GM18511 (cell line): ENCODE measurements around the gene KDR.

Experiments used
- ATAC-seq: cut with Tn5 transposase; IDR thresholded peaks from one replicate; pipeline ENCODE4 v1.9.1; 2021; ENCODE audit warnings: mild to moderate bottlenecking, moderate library complexity; ENCODE audit not compliant: unreplicated experiment

KDR gene

GRCh38 chr4:55080174-55080865, 45.1 kb downstream of the KDR start:
- ATAC-seq, result no peak

DNA sequence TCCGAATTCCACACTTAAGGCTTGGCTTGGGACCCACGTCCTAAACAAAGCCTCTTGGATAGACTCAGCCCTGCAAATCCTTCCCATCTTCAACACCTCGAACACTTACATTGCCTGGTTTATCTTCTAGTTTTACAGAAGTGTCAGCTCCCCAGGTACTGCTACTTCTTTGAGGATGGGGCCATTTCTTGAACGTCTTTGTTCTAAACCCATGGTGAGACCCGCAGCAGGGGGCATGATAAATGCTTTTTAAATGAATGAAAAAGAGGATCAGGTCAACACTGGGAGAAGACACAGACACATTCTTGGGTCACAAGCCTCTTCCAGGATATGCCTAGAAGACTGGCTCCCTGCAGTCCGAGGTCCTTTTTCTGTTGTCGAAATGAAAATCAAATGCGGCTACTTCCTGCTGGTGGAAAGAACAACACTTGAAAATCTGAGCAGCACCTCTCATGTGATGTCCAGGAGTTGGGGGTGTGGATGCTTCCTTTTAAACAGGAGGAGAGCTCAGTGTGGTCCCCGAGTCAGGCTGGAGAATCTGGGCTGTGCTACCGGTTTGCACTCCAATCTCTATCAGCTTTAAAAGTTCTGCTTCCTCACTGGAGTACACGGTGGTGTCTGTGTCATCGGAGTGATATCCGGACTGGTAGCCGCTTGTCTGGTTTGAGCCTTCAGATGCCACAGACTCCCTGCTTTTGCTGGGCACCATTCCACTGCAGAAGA, 45.8 kb downstream of the KDR start:
- ATAC-seq, result no peak

DNA sequence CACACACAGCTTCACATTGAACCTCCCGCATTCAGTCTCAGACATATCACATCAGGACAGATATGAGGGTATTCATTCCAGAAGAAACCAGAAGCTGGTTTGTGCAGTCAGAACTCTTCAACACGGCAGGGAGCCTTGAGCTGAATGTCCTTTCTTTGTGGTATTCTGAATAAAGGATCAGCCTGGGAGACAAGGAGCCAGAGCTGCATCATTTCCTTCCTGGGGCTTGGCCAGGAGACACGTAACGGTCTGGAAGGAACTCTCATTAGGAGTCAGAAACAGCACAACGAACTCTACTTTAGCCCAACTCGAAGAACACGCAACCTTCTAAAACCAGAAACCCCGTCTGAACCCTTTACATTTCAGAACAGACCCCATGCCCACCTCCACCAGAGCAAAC, 46.4 kb downstream of the KDR start:
- no peak for ATAC-seq

DNA sequence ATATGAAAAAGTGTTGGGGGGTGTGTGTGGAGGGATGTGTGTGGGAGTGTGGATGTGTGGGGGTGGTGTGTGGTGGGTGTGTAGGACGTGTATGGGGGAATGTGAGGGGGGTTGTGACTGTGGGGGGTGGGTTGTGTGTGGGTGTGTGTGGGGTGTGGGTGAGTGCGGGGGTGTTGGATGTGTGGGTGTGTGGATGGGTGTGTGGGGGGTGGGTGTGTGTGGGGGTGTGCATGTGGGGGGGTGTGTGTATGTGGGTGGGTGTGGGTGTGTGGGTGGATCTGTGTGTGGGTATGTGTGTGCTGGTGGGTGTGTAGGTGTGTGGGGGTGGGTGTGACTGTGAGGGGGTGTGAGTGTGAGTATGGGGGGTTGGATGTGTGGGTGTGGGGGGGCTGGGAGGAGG, 47.8 kb downstream of the KDR start:
- ATAC-seq, result no peak

DNA sequence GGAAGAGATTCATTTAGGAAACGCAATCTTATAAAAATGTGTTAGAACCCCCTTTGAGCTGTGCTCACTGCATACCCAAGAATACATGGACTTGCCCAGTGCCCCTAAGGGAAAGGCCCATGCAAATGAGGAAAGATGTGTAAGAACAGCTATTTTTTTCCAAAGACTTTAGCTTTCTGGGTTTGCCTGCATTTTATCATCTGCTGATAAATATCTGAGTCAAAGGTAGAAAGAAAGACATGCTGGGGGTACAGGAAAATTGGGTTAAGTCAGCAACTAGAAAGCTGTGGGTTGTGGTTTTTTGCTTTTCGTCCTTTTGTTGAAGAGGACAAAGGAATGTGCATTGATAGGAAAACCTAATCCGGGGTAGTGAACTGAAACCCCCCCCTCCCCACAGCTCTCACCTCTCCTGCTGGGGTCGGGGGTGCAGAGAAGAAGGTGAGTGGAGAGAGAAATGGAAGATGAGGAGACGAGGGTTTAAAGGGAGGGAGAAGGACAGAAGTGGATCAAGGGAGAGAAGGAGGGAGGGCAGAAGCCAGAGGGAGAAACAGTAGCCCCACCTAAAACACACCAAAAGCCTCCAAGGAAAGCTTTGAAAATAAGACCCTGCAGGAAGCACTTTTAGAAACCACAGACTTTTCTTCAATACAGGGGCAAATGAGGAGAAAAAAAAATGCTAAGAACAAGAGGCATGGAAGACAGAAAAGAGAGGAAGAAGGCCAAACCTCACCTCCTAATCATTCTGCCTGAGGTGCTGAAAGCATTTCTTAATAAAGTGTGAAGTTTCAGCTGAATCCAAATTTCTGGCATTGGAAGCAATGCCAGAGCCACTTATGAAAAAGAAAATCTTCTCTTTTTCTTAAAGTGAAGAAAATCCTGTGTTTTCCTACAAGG, 49.3 kb downstream of the KDR start:
- ATAC-seq, result no peak

GRCh38 chr4:55075376-55075775, 50.0 kb downstream of the KDR start:
- no peak for ATAC-seq

GRCh38 chr4:55074386-55074785, 51.0 kb downstream of the KDR start:
- ATAC-seq, result no peak

DNA sequence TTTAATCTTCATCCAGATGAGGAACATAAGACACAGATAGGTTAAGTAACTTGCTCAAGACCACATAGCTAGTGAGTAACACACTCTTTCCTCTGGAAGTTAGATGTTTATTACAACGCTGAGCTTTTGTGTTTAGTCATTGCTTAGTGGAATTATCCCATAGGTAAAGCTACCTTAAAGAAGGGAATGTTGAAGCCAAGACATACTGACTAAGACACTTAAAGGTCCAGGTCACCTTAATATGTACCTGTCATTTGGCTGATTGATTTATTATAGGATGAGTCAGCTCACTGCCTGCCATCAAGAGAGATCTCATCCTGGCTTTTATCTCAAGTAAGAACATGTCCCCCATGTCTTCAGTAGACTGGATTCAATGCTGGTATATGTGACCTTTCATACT, 53.4 kb downstream of the KDR start:
- no peak for ATAC-seq

DNA sequence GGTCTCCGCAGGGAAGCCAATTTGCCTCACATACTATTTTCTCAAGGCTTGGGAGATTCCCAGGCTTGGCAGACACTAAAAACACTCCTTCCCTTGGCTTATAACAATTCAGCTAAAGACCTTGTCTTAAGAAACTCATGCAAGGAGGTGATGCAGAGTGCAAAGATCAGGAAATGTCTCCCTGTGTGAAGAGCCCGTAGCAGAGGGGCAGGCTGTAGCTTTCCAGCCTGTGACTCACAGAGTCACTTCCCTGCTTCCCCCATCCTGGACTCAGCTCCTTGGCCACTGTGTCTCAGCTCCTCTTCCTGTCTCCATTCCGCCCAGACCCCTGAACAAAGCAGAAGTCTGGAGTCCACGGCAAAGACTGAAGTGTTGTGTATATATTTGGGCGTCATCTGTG, 56.1 kb downstream of the KDR start:
- no peak for ATAC-seq

DNA sequence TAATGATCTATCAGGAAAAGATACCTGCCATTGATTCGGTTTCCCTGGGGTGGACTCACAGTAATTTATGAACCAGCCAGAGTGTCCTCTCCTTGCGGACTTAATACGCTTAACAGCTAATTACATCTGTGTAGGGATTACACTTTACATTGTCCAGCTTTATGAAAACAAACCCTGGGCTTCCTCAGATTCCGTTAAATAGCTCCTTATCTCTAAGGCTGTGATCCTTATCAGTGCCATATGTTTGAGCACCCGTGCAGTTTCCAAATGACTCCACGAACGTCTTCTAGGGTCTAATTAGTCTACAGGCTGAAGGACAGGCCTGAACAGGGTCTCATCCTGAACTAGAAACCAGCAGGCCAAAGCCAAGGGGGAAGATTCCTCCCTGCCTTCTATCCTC, 56.9 kb downstream of the KDR start:
- no peak for ATAC-seq

GRCh38 chr4:55066018-55066417, 59.4 kb downstream of the KDR start:
- no peak for ATAC-seq

DNA sequence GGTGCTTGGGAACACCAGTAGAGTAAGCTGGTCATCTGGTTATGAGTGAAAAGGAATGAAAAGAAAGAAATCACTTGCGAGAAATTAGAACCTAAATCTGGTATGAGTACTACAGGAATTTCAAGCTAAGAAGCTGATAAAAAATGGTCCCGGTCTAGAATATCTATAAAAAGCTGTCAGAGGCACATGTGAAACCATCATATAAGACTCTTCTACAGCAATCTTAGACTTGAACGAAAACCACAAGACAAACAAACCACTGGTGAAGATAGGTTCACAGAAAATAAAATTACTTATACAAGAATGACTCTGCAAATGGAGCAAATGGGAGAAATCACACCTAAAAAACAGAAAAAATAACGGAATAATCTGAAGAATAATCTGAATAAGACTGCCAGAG, 69.9 kb downstream of the KDR start:
- no peak for ATAC-seq

- no peak for ATAC-seq
These were observed 73.9 kb downstream of the KDR start for GRCh38 chr4:55051532-55051931.

- no peak for ATAC-seq
These were observed 74.9 kb downstream of the KDR start for GRCh38 chr4:55050418-55050950.

DNA sequence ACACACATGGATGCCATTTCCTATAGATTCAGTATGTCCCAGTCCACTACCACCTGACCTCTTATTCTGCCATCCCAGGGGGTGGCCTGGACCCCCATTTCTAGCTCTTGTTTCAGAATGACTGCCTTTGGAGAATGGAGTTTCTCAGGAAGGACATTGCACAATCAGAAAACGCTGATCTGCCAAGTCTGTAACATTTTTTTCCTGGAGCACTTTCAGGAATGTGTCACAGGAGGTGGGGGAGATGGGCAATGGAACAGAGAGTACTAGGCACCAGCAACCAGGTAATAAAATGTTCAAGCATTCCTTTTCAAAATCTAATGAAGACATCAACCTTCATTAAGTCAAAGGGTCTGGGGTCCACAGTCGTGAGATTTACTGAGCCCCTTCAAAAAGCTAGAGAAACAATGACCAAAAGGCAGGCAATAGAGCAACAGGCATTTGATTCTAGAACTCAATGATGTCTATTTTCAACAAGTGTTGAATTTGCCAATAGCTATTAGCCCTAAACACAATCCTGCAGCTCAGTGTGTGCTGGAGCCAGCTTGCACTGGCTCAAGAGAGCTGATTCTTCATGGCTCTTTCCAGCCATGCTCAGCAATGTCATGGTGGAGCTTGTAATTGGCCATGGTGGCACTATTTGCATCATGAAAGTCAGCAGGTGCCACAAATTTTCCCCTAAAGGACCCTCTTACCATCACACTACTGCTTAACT, 87.1 kb downstream of the KDR start:
- no peak for ATAC-seq

DNA sequence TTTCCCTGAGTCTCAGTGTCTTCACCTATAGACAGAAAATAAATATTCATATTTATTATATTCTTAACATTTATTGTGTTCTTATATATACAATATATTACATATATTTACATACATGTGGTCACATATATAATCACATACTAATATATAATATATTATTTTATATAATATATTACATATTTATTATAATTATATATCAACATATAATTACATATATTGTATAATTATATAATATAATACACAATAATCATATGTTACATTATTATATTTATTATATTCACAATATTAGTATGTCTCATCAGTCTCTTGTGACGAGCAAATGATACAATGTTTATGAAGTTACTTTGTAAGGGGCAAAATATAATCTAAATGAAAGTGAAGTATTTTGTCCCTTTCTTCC, 87.7 kb downstream of the KDR start:
- ATAC-seq, result no peak

- no peak for ATAC-seq
These were observed 89.0 kb downstream of the KDR start for GRCh38 chr4:55036405-55036804.

- ATAC-seq, result no peak
These were observed 89.5 kb downstream of the KDR start for GRCh38 chr4:55035892-55036291.

GRCh38 chr4:55033296-55033695, 92.1 kb downstream of the KDR start:
- no peak for ATAC-seq

GRCh38 chr4:55032788-55033187, 92.6 kb downstream of the KDR start:
- no peak for ATAC-seq

DNA sequence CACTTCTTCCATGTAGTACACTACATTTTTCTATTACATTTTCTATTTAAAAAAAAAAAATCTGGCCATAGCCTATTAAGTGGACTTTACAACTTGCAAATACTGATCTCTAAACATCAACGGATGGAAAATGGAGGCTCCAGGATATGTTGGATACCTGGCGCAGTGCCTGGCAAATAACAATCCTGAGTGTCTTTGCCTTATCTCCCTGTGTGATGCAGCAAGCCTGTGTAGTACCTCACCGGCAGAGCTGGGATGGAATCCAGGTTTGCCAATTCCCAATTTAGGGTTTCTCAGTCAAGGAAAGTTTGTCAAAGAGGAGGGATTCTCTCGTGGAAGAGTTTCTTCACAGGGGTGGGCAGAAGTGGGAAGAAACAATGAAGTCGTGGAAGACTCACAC, 93.2 kb downstream of the KDR start:
- no peak for ATAC-seq
